ENCODE results near the gene ZMYND8.

GRCh38 chr20:47361057-47361915 lies 4.8 kb upstream of the ZMYND8 start:
- no peak for TF ChIP-seq CTCF (IDR thresholded peaks at IDR 0.05; ENCODE audit: borderline replicate concordance, extremely low read depth, low read length, poor library complexity, severe bottlenecking)
- no peak for TF ChIP-seq EZH2 (IDR thresholded peaks at IDR 0.05; ENCODE audit: borderline replicate concordance, low read depth, low read length, severe bottlenecking)

All from DND-41 (cell line).